Nephron (organoid): ENCODE measurements around the gene OIP5.

Source experiments
- H3K27ac Mint-ChIP-seq, 3 experiments: 2 replicates each; pipeline ENCODE4 v1.8.0; 2020; ENCODE audit warnings: mixed read lengths in 3 of 3, mild to moderate bottlenecking in 2 of 3, moderate library complexity in 1 of 3
- H3K27me3 Mint-ChIP-seq: 2 replicates; pipeline ENCODE4 v1.8.0; 2021; ENCODE audit warnings: low read depth, mild to moderate bottlenecking, moderate library complexity, mixed read lengths
- H3K36me3 Mint-ChIP-seq: 2 replicates; pipeline ENCODE4 v1.8.0; 2020; ENCODE audit warnings: low read depth, mixed read lengths
- H3K4me1 Mint-ChIP-seq: 2 replicates; pipeline ENCODE4 v1.8.0; 2020; ENCODE audit warnings: mixed read lengths
- H3K4me3 Mint-ChIP-seq, 3 experiments: 2 replicates each; pipeline ENCODE4 v1.8.0; 2020; ENCODE audit warnings: mild to moderate bottlenecking in 3 of 3, mixed read lengths in 3 of 3, moderate library complexity in 2 of 3
- H3K9me3 Mint-ChIP-seq: 2 replicates; pipeline ENCODE4 v1.8.0; 2020; ENCODE audit warnings: mixed read lengths
- TF ChIP-seq, protein P1 (sequence below), 3 experiments: fragments of 200-600 bp; sonication (generic); IDR thresholded peaks; one replicate each; pipeline ENCODE4 v1.5.0; 2021; ENCODE audit warnings: antibody characterized with exemption in 3 of 3; ENCODE audit not compliant: unreplicated experiment in 3 of 3

OIP5 gene

DNA sequence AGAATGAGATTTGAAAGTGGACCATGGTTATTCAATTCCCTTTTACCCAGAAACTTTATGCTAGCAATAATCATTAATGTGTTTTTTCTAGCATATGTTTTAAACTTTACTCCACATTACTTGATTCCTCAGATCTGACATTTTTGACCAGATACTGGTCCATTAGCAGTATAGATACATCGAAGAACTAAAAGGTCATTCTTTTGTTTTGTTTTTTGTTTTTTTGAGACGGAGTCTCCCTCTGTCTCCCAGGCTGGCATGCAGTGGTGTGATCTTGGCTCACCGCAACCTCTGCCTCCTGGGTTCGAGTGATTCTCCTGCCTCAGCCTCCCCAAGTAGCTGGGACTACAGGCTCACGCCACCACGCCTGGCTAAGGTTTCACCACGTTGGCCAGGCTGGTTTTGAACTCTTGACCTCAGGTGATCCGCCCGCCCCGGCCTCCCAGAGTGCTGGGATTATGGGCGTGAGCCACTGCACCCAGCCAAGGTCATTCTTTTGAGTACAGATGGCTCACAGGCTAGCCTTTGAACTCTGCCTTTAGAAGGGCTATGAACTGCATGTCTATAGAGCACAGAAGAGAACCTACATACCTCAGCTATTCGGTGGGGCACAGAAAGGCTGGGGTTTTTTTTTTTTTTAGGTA, 72.7 kb downstream of the OIP5 start:
- TF ChIP-seq, protein P1, sequence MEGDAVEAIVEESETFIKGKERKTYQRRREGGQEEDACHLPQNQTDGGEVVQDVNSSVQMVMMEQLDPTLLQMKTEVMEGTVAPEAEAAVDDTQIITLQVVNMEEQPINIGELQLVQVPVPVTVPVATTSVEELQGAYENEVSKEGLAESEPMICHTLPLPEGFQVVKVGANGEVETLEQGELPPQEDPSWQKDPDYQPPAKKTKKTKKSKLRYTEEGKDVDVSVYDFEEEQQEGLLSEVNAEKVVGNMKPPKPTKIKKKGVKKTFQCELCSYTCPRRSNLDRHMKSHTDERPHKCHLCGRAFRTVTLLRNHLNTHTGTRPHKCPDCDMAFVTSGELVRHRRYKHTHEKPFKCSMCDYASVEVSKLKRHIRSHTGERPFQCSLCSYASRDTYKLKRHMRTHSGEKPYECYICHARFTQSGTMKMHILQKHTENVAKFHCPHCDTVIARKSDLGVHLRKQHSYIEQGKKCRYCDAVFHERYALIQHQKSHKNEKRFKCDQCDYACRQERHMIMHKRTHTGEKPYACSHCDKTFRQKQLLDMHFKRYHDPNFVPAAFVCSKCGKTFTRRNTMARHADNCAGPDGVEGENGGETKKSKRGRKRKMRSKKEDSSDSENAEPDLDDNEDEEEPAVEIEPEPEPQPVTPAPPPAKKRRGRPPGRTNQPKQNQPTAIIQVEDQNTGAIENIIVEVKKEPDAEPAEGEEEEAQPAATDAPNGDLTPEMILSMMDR (IDR thresholded peaks at IDR 0.05; ENCODE audit: unreplicated experiment in 3 of 3), result no peak
- Mint-ChIP-seq H3K9me3 (no peaks in the 10 kb centered on the region), H3K4me3 (no peak overlapping the region), H3K4me1 (no peaks in the 10 kb centered on the region), H3K27ac (no peak overlapping the region), H3K27me3 (no peaks in the 10 kb centered on the region), H3K36me3 (peaks cover 28% of the 10 kb centered on the region)
